ENCODE measurements around the gene CDC42EP5. TPM values are rescaled to one million over a fixed set of nuclear protein-coding genes. Genes with fewer than 3 reads are reported as not detected.

The CDC42EP5 gene
- total and polyA plus RNA-seq, 10 of the 15 experiments (the other 5 are each of a cell fraction or from before 2014, with no cell fraction given): 0.42 to 1.8 (median 1.4) TPM; not detected in 6

DNA sequence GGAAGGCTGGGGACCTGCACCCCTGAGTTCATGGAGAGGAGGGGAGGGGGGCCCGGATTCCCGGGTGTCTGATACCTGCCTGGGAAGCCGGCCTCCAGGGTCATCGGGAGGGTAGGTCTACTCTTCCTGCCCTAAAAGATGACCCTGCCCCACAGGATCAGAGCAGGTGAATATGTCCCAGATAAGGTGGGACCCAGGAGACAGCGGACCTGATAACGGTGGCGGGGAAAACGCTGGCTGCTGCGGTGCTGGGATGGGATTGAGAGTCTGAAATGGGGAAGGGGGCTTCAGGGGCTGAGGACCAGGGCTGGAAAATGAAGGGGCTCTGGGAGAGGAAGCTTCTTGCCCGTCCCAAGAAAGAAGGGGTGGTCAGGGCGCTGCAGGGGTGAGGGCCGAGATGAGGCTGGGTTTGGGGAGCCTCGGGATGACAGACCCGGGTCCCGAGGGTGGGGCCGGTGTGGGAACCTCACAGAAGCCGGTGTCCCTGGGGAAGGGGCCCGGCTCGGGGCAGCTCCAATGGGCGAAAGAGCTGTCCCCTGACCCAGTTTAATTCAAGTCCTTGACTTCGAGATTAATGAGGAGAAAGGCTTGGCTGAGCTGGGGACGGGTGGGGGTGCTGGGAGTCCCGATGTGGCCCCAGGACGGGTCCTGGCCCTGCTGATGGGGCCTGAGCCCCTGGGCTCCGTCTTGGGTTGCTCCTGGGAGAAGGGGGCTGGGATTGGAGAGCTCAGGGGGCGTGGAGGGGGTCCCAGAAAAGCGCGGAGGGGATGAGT, 57.0 kb downstream of the CDC42EP5 start:
- H3K36me3 ChIP-seq (ENCODE audit: control insufficient read depth in 2 of 2, insufficient read depth in 2 of 2, low read length in 1 of 2): no peaks in the 10 kb centered on the region
- no peak overlapping the region for H3K9ac ChIP-seq (ENCODE audit: control insufficient read depth, insufficient read depth, low read length)
- WGBS (ENCODE audit: insufficient coverage, insufficient replicate concordance, low lambda C conversion rate, missing lambda C conversion rate): 10% methylated on average over 26 of the region's 28 CpGs
- H3K4me3 ChIP-seq: no peak overlapping the region
- in situ Hi-C loops (cut with MboI) (no loop called here), intact Hi-C loops (cut with micrococcal nuclease; ENCODE audit: unreplicated experiment) (no loop called here)
- H2AFZ ChIP-seq (ENCODE audit: control insufficient read depth, low read depth, low read length): no peak overlapping the region
- H3K4me2 ChIP-seq (ENCODE audit: control insufficient read depth, insufficient read depth): no peak overlapping the region
- TF ChIP-seq SIX5 (IDR thresholded peaks at IDR 0.05; ENCODE audit: low read depth, low read length, severe bottlenecking): no peak
- TF ChIP-seq RCOR1 (conservative IDR thresholded peaks at IDR 0.05; ENCODE audit: low read depth, low read length): no peak
- no peak for TF ChIP-seq POU2F2 (IDR thresholded peaks at IDR 0.05; ENCODE audit: borderline replicate concordance, low read depth, low read length)
- TF ChIP-seq RUNX3 (IDR thresholded peaks at IDR 0.05; ENCODE audit: low read length): no peak
- no peak for TF ChIP-seq SUZ12 (IDR thresholded peaks at IDR 0.05; ENCODE audit: unreplicated experiment)
- TF ChIP-seq FOS (IDR thresholded peaks at IDR 0.05; ENCODE audit: borderline replicate concordance, extremely low read depth, insufficient read length): no peak
- TF ChIP-seq CHD1 (IDR thresholded peaks at IDR 0.05; ENCODE audit: low read depth, low read length): no peak
- no peak for TF ChIP-seq NR2C1 (IDR thresholded peaks at IDR 0.05)
- TF ChIP-seq, protein P1, sequence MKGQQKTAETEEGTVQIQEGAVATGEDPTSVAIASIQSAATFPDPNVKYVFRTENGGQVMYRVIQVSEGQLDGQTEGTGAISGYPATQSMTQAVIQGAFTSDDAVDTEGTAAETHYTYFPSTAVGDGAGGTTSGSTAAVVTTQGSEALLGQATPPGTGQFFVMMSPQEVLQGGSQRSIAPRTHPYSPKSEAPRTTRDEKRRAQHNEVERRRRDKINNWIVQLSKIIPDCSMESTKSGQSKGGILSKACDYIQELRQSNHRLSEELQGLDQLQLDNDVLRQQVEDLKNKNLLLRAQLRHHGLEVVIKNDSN (IDR thresholded peaks at IDR 0.05; ENCODE audit: borderline replicate concordance, extremely low read length, insufficient read depth, low read depth, low read length): no peak
- TF ChIP-seq IRF4 (IDR thresholded peaks at IDR 0.05; ENCODE audit: low read depth, low read length): no peak
- no peak for TF ChIP-seq CHD2 (IDR thresholded peaks at IDR 0.05; ENCODE audit: borderline replicate concordance, low read depth, low read length)
- H3K27me3 ChIP-seq (replicated peaks in 1 of 2; ENCODE audit: control insufficient read depth in 2 of 2, insufficient read depth in 2 of 2, low read length in 1 of 2): peaks cover 0 to 3% of the 10 kb centered on the region in 2 experiments; a peak in 2 of 4 replicates
- no peaks in the 10 kb centered on the region for H4K20me1 ChIP-seq (ENCODE audit: control insufficient read depth, insufficient read depth)
- DNase-seq (ENCODE audit: low read depth, low spot score) (no peak), FAIRE-seq (no peak), ATAC-seq (no peak)
- no TSS peak for BruUV-seq (replicated peaks)
- ChIA-PET CTCF (no interaction called here), POLR2A (interaction anchor here (0.7 kb wide), 1 partner anchor 15 kb away, joined by 3 read pairs; no protein-coding TSS in a partner anchor), RAD21 (ENCODE audit: unreplicated experiment) (interaction anchor here (0.6 kb wide), 1 partner anchor 15 kb away, joined by 3 read pairs; no protein-coding TSS in a partner anchor), SMC1A (ENCODE audit: uncharacterized antibody, unreplicated experiment) (no interaction called here)
- H3K79me2 ChIP-seq (ENCODE audit: control insufficient read depth, insufficient read depth, low read length): no peaks in the 10 kb centered on the region
- H3K9me3 ChIP-seq (replicated peaks; ENCODE audit: control insufficient read depth, insufficient read depth, low read length): no peaks in the 10 kb centered on the region; the same call in 2 of the 3 replicates
- H3K27ac ChIP-seq (ENCODE audit: control insufficient read depth, insufficient read depth): no peak overlapping the region
- H3K4me1 ChIP-seq (ENCODE audit: control insufficient read depth, insufficient read depth, low read length): peaks cover 8% of the 10 kb centered on the region

Measured in GM12878 (cell line).